Osteoblast (primary cell): ENCODE measurements around the gene SMARCC2. TPM values are rescaled to one million over a fixed set of nuclear protein-coding genes. Genes with fewer than 3 reads are reported as not detected.

Source experiments
- DNase-seq: peaks from one replicate; pipeline ENCODE4 v3.0.0; 2011; ENCODE audit warnings: low spot score, mixed read lengths; ENCODE audit not compliant: insufficient read length; ENCODE audit errors: missing footprints
- H2AFZ ChIP-seq: 2 replicates; pipeline ENCODE4 v1.6.0; 2011; ENCODE audit warnings: mild to moderate bottlenecking, low read length
- H3K27ac ChIP-seq: 2 replicates; pipeline ENCODE4 v1.5.1; 2011; ENCODE audit warnings: mild to moderate bottlenecking, low read depth, low read length, moderate library complexity
- H3K27me3 ChIP-seq: 2 replicates; pipeline ENCODE4 v1.6.0; 2012; ENCODE audit warnings: mild to moderate bottlenecking, control low read depth, inconsistent platforms, low read length, moderate library complexity; ENCODE audit not compliant: insufficient read depth
- H3K36me3 ChIP-seq: 2 replicates; pipeline ENCODE4 v1.5.1; 2011; ENCODE audit warnings: mild to moderate bottlenecking, low read length, control low read depth, moderate library complexity; ENCODE audit not compliant: insufficient read depth
- H3K4me1 ChIP-seq: 2 replicates; pipeline ENCODE4 v1.5.1; 2011; ENCODE audit warnings: mild to moderate bottlenecking, low read length, control low read depth, moderate library complexity; ENCODE audit not compliant: insufficient read depth
- H3K4me2 ChIP-seq: 2 replicates; pipeline ENCODE4 v1.6.0; 2011; ENCODE audit warnings: mild to moderate bottlenecking, low read length; ENCODE audit not compliant: insufficient read depth
- H3K4me3 ChIP-seq: fragments of 200-600 bp; sonication (generic); 3 replicates; pipeline ENCODE4 v1.5.1; 2012; ENCODE audit warnings: mild to moderate bottlenecking, low read length, inconsistent platforms; ENCODE audit not compliant: insufficient read depth
- H3K79me2 ChIP-seq: 2 replicates; pipeline ENCODE4 v1.6.0; 2012; ENCODE audit warnings: mild to moderate bottlenecking, low read length, control low read depth, inconsistent platforms; ENCODE audit not compliant: insufficient read depth
- H3K9me3 ChIP-seq: 2 replicates; pipeline ENCODE4 v1.5.1; 2011; ENCODE audit warnings: low read depth, low read length, control low read depth
- H4K20me1 ChIP-seq: 2 replicates; pipeline ENCODE4 v1.6.0; 2012; ENCODE audit warnings: mild to moderate bottlenecking, low read length, control low read depth; ENCODE audit not compliant: insufficient read depth
- CTCF ChIP-seq: IDR thresholded peaks from 2 replicates; pipeline ENCODE4 v1.5.1; 2011; ENCODE audit warnings: mild to moderate bottlenecking, low read depth, low read length, moderate library complexity; ENCODE audit errors: extremely low read depth
- total RNA-seq: library from RNA; depleted of rRNA; stranded (reverse); fragments of >200 nt; gene quantifications from 2 replicates; pipeline ENCODE4 v1.2.3, GENCODE V29; 2012

The SMARCC2 gene
- total RNA-seq, 1 donor, result 65.9 TPM

DNA sequence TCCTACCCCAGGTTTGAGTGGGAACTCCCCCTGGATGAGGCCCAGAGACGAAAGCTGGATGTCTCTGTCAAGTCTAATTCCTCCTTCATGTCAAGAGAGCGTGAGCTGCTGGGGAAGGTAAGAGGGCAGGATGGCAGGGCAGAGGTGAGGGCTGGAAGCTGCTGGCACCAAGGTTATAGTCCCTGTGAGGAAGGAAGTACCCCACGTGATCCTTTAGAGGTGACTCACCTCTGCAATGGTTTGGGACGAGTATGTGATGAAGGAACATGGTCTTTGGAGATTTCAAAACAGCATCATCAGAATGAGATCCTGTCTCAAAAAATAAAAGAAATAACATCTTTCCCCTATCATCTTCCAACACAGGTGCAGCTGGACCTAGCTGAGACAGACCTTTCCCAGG, 46.1 kb downstream of the SMARCC2 start:
- H4K20me1 ChIP-seq, result no peaks in the 10 kb centered on the region
- peaks cover 43% of the 10 kb centered on the region for H3K36me3 ChIP-seq
- H2AFZ ChIP-seq, result no peak overlapping the region
- H3K4me3 ChIP-seq, result no peak overlapping the region
- no peak overlapping the region for H3K27ac ChIP-seq
- H3K4me1 ChIP-seq, result peaks cover 5% of the 10 kb centered on the region
- H3K79me2 ChIP-seq, result no peaks in the 10 kb centered on the region
- no peaks in the 10 kb centered on the region for H3K9me3 ChIP-seq
- DNase-seq, result no peak
- no peak overlapping the region for H3K4me2 ChIP-seq
- H3K27me3 ChIP-seq, result no peaks in the 10 kb centered on the region
- TF ChIP-seq CTCF, result no peak

DNA sequence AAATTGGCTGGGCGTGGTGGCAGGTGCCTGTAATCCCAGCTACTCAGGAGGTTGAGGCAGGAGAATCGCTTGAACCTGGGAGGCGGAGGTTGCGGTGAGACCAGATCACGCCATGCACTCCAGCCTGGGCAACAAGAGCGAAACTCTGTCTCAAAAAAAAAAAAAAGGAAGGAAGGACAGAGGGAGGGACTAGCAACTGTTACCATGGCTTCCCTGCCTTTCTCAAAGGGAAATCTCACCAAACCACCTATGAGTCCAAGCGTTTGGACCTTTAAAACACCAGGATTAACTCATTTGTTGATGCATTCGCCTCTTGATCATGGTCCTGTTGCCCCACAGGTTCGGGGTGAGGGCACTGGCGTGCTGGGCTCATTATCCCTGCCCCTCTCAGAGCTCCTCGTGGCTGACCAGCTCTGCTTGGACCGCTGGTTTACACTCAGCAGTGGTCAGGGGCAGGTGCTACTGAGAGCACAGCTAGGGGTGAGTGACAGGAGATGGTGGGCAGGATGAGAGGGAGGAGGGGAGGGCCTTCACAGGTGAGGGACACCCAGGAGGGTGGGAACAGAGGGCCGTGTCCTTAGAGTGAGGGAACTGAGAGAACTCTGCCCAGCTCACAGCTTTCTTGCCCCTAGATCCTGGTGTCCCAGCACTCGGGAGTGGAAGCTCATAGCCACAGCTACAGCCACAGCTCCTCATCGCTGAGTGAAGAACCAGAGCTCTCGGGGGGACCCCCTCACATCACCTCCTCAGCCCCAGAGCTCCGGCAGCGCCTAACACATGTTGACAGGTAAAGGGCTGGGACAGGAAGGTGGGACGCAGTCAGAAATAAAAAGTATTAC, 47.1 kb downstream of the SMARCC2 start:
- Histone ChIP-seq H3K79me2 (no peaks in the 10 kb centered on the region), H3K4me3 (no peak overlapping the region), H3K4me1 (peaks cover 5% of the 10 kb centered on the region), H3K27ac (no peak overlapping the region), H3K36me3 (peaks cover 53% of the 10 kb centered on the region), H3K9me3 (no peaks in the 10 kb centered on the region), H3K4me2 (no peak overlapping the region), H2AFZ (no peak overlapping the region), H4K20me1 (peaks cover 3% of the 10 kb centered on the region), H3K27me3 (no peaks in the 10 kb centered on the region)
- no peak for DNase-seq
- TF ChIP-seq CTCF, result no peak

GRCh38 chr12:56137853-56138571, 51.3 kb downstream of the SMARCC2 start:
- H3K36me3 ChIP-seq, result peaks cover 69% of the 10 kb centered on the region
- no peaks in the 10 kb centered on the region for H3K27me3 ChIP-seq
- H3K27ac ChIP-seq, result no peak overlapping the region
- DNase-seq, result no peak
- H2AFZ ChIP-seq, result no peak overlapping the region
- TF ChIP-seq CTCF, result no peak
- H3K4me2 ChIP-seq, result no peak overlapping the region
- no peaks in the 10 kb centered on the region for H3K79me2 ChIP-seq
- no peaks in the 10 kb centered on the region for H3K9me3 ChIP-seq
- no peaks in the 10 kb centered on the region for H3K4me1 ChIP-seq
- H3K4me3 ChIP-seq, result no peak overlapping the region
- H4K20me1 ChIP-seq, result peaks cover 3% of the 10 kb centered on the region

DNA sequence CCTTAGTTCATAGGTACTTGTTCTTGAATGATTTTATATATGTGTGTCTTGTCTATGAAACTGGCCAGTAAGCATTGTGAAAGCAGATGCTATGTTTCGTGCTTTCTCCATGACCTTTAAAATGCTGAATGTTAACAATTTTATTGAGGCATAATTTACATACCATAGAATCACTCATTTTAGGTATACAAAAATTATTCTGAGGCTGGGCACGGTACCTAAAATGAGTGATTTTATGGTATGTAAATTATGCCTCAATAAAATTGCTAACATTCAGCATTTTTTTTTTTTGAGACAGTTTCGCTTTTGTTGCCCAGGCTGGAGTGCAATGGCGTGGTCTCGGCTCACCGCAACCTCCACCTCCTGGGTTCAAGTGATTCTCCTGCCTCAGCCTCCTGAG, 54.4 kb downstream of the SMARCC2 start:
- Histone ChIP-seq H4K20me1 (peaks cover 3% of the 10 kb centered on the region), H3K27me3 (no peaks in the 10 kb centered on the region), H3K4me2 (no peak overlapping the region), H3K79me2 (peaks cover 5% of the 10 kb centered on the region), H2AFZ (no peak overlapping the region), H3K36me3 (peaks cover 81% of the 10 kb centered on the region), H3K4me1 (no peaks in the 10 kb centered on the region), H3K4me3 (no peak overlapping the region), H3K9me3 (no peaks in the 10 kb centered on the region), H3K27ac (no peak overlapping the region)
- TF ChIP-seq CTCF, result no peak
- no peak for DNase-seq
